Thoracic aorta (tissue), 2 donors: ENCODE results near the gene UBE2Q1. TPM values are rescaled to one million over a fixed set of nuclear protein-coding genes. Genes with fewer than 3 reads are reported as not detected.

Experiments used
- ATAC-seq: fragments of 150-250 bp; one replicate; pipeline ENCODE4 v1.8.0; 2017; ENCODE audit warnings: low read depth; ENCODE audit not compliant: insufficient number of reproducible peaks, low FRiP score
- DNase-seq: peaks from one replicate; pipeline ENCODE4 v3.0.0-alpha.2; 2020; ENCODE audit warnings: low spot score
- H3K27ac ChIP-seq, 2 donors: fragments of 200-600 bp; sonication (generic); 1 replicate in 1 of 2; 2 replicates in 1 of 2; pipeline ENCODE4 v1.5.1; 2016; ENCODE audit warnings: mild to moderate bottlenecking in 2 of 2, moderate library complexity in 2 of 2
- H3K27me3 ChIP-seq: fragments of 200-600 bp; sonication (generic); replicated peaks from 2 replicates; pipeline ENCODE4 v1.6.0; 2016; ENCODE audit warnings: mild to moderate bottlenecking; ENCODE audit not compliant: insufficient read depth
- H3K36me3 ChIP-seq: fragments of 200-600 bp; sonication (generic); one replicate; pipeline ENCODE4 v1.5.1; 2016
- H3K4me1 ChIP-seq, 2 donors: fragments of 200-600 bp; sonication (generic); 1 replicate in 1 of 2; 2 replicates in 1 of 2; pipeline versions ENCODE4 v1.5.1 to v1.6.0; 2016; ENCODE audit warnings: low read depth in 2 of 2, mild to moderate bottlenecking in 1 of 2; ENCODE audit not compliant: control insufficient read depth in 1 of 2
- H3K4me3 ChIP-seq: fragments of 200-600 bp; sonication (generic); 2 replicates; pipeline ENCODE4 v1.5.1; 2016; ENCODE audit warnings: mild to moderate bottlenecking
- H3K9me3 ChIP-seq: fragments of 200-600 bp; sonication (generic); 2 replicates; pipeline ENCODE4 v1.5.1; 2016
- CTCF ChIP-seq: fragments of 200-600 bp; sonication (generic); IDR thresholded peaks from one replicate; pipeline ENCODE4 v1.5.1; 2019; ENCODE audit warnings: antibody characterized with exemption
- total RNA-seq, 2 donors: library from RNA; depleted of rRNA; stranded (reverse); fragments of >200 nt; gene quantifications; one replicate each; pipeline versions ENCODE4 v1.1.0 to v1.2.3, GENCODE V29; 2016

The UBE2Q1 gene
- total RNA-seq, 2 donors from 2014 or later, result 28.4 to 49.5 TPM

DNA sequence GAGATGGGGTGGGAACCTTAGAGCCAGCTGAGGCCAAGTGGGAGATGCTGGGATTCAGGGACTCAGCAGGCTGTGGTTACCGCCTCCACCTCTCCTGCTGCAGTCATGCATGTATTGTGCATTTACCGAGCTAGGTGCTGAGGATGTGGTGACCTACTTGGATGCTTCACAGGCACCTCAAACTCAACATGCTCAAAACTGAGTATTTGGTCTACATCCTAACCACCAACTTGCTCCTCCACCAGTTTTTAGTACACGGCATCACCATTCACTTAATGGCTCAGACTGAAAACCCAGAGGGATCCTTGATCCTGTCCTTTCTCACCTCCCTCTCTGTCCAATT lies 14.7 kb upstream of the UBE2Q1 start:
- no peaks in the 10 kb centered on the region for H3K36me3 ChIP-seq
- no peak for ATAC-seq
- no peak for TF ChIP-seq CTCF
- no peaks in the 10 kb centered on the region for H3K9me3 ChIP-seq
- no peak overlapping the region for H3K27ac ChIP-seq
- H3K4me3 ChIP-seq, result no peak overlapping the region
- no peak for DNase-seq
- H3K27me3 ChIP-seq, result no peaks in the 10 kb centered on the region
- peaks cover under 1 to 3% of the 10 kb centered on the region in 2 donors for H3K4me1 ChIP-seq

DNA sequence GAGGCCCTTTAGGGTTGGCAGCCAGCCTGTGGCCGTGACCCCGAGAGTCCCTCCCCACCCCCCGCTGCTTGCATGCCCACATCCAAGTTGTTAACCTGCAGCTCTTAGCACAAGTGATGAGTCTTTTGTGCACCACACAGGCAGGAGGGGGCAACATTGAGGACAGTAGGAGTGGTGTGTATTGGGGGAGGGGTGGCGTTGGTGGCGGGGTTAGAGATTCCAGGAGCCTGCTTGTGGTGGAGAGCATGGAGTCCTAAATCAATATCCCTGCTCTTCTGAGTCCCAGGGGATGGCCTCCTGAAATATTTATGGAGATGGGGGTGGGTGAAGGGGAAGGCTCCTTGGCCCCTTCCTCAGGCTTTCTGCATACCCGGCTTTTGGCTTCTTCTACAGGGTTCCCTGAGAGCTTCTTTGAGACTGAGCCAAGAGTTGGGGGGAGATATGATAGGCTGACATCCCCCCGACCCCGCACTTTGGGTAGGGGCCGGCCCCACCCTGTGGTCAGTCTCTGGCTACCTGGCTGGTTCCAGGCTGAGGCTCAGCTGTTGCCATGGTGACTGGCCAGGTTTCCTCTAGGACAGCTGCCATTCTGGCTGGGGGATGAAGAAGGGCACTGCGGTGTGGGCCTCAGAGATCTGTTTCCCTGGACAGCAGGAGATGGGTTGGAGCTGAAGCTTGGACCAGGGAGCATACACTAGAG lies 14.2 kb upstream of the UBE2Q1 start:
- no peaks in the 10 kb centered on the region for H3K27me3 ChIP-seq
- no peak for DNase-seq
- H3K27ac ChIP-seq, result no peak overlapping the region
- TF ChIP-seq CTCF, result no peak
- peaks cover 3 to 8% of the 10 kb centered on the region in 2 donors for H3K4me1 ChIP-seq
- H3K4me3 ChIP-seq, result no peak overlapping the region
- H3K36me3 ChIP-seq, result no peaks in the 10 kb centered on the region
- H3K9me3 ChIP-seq, result no peaks in the 10 kb centered on the region
- ATAC-seq, result no peak

GRCh38 chr1:154571964-154572288 lies 13.5 kb upstream of the UBE2Q1 start:
- no peaks in the 10 kb centered on the region for H3K27me3 ChIP-seq
- H3K36me3 ChIP-seq, result no peaks in the 10 kb centered on the region
- DNase-seq, result no peak

DNA sequence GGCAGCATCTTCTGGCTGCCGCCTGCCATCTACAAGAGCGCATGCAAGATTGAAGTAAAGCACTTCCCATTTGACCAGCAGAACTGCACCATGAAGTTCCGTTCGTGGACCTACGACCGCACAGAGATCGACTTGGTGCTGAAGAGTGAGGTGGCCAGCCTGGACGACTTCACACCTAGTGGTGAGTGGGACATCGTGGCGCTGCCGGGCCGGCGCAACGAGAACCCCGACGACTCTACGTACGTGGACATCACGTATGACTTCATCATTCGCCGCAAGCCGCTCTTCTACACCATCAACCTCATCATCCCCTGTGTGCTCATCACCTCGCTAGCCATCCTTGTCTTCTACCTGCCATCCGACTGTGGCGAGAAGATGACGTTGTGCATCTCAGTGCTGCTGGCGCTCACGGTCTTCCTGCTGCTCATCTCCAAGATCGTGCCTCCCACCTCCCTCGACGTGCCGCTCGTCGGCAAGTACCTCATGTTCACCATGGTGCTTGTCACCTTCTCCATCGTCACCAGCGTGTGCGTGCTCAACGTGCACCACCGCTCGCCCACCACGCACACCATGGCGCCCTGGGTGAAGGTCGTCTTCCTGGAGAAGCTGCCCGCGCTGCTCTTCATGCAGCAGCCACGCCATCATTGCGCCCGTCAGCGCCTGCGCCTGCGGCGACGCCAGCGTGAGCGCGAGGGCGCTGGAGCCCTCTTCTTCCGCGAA lies 12.9 kb upstream of the UBE2Q1 start:
- Histone ChIP-seq H3K27ac (no peak overlapping the region), H3K4me3 (no peak overlapping the region), H3K36me3 (no peaks in the 10 kb centered on the region), H3K27me3 (no peaks in the 10 kb centered on the region), H3K9me3 (no peaks in the 10 kb centered on the region), H3K4me1 (peaks cover 3 to 11% of the 10 kb centered on the region in 2 donors)
- no peak for ATAC-seq
- no peak for DNase-seq
- no peak for TF ChIP-seq CTCF

More at GRCh38 chr1:154571964-154572288, 13.5 kb upstream of the UBE2Q1 start:
- H3K4me1 ChIP-seq, result peaks cover 3 to 11% of the 10 kb centered on the region in 2 donors
- no peak for ATAC-seq
- H3K4me3 ChIP-seq, result no peak overlapping the region
- H3K9me3 ChIP-seq, result no peaks in the 10 kb centered on the region
- TF ChIP-seq CTCF, result no peak
- no peak overlapping the region for H3K27ac ChIP-seq

- TF ChIP-seq CTCF, result no peak
- peak overlapping the region; percentile 48 for H3K4me3 ChIP-seq
- ATAC-seq, result no peak
Measured at GRCh38 chr1:154568157-154568815, 9.8 kb upstream of the UBE2Q1 start.

More at GRCh38 chr1:154568157-154568815, 9.8 kb upstream of the UBE2Q1 start:
- Histone ChIP-seq H3K27ac (no peak overlapping the region), H3K27me3 (no peaks in the 10 kb centered on the region), H3K4me1 (peaks cover 3 to 11% of the 10 kb centered on the region in 2 donors), H3K36me3 (no peaks in the 10 kb centered on the region), H3K9me3 (no peaks in the 10 kb centered on the region)
- no peak for DNase-seq
